HEK293 (cell line): ENCODE data around the gene FAM221A.

Source experiments
- CTCF ChIA-PET: fragments of 350-600 bp; formaldehyde crosslinking; extraction: SDS; loops from one replicate; lab custom pipeline; 2021; ENCODE audit warnings: antibody characterized with exemption; lab: Yijun Ruan, JAX
- POLR2A ChIA-PET: fragments of 300-600 bp; formaldehyde crosslinking; extraction: SDS; loops from one replicate; lab custom pipeline; 2020; ENCODE audit warnings: antibody characterized with exemption, inconsistent platforms; lab: Yijun Ruan, JAX
- H3K27ac ChIP-seq: fragments of 200-500 bp; sonication (Bioruptor generic); 2 replicates; pipeline ENCODE4 v1.5.1; 2014; ENCODE audit warnings: low read depth, low read length, control low read depth, inconsistent platforms; ENCODE audit errors: extremely low read depth
- H3K36me3 ChIP-seq, 2 experiments: fragments of 200-500 bp in 1 of 2; sonication (Bioruptor generic) in 1 of 2; 1 replicate in 1 of 2; 2 replicates in 1 of 2; pipeline ENCODE4 v1.5.1; 2014 to 2017; ENCODE audit warnings: inconsistent platforms in 2 of 2, low read length in 2 of 2; ENCODE audit not compliant: control insufficient read depth in 2 of 2, insufficient read depth in 1 of 2
- H3K4me1 ChIP-seq: fragments of 200-500 bp; sonication (Bioruptor generic); 2 replicates; pipeline ENCODE4 v1.5.1; 2014; ENCODE audit warnings: mild to moderate bottlenecking, low read length, inconsistent platforms; ENCODE audit not compliant: control insufficient read depth, insufficient read depth
- H3K4me3 ChIP-seq: 2 replicates; pipeline ENCODE4 v1.5.1; 2011; ENCODE audit warnings: low read depth, mild to moderate bottlenecking, control low read depth, low read length, moderate library complexity
- H3K9me3 ChIP-seq: fragments of 200-500 bp; sonication (Bioruptor generic); 2 replicates; pipeline ENCODE4 v1.5.1; 2014; ENCODE audit warnings: low read depth, low read length, inconsistent platforms; ENCODE audit not compliant: control insufficient read depth, insufficient read depth
- PATZ1 ChIP-seq: fragments of 450-650 bp; formaldehyde crosslinking; IDR thresholded peaks from 2 replicates; pipeline ENCODE4 v1.5.1; 2016; ENCODE audit warnings: missing biosample characterization, missing genetic modification characterization
- SETDB1 ChIP-seq: IDR thresholded peaks from one replicate; pipeline ENCODE4 v1.6.1; 2017; ENCODE audit warnings: mild to moderate bottlenecking, low read length, moderate library complexity, mixed read lengths; ENCODE audit not compliant: insufficient read length
- TSHZ1 ChIP-seq: fragments of 450-650 bp; formaldehyde crosslinking; IDR thresholded peaks from 2 replicates; pipeline ENCODE4 v1.5.1; 2016; ENCODE audit warnings: missing biosample characterization, missing genetic modification characterization, borderline replicate concordance
- ZBTB11 ChIP-seq: fragments of 450-650 bp; formaldehyde crosslinking; conservative IDR thresholded peaks from 2 replicates; pipeline ENCODE4 v1.5.1; 2016; ENCODE audit warnings: low read depth, missing biosample characterization, missing genetic modification characterization
- ZBTB21 ChIP-seq: fragments of 450-650 bp; formaldehyde crosslinking; IDR thresholded peaks from 2 replicates; pipeline ENCODE4 v1.5.1; 2017; ENCODE audit warnings: missing biosample characterization, missing genetic modification characterization
- ZBTB49 ChIP-seq: fragments of 450-650 bp; formaldehyde crosslinking; IDR thresholded peaks from 2 replicates; pipeline ENCODE4 v1.5.1; 2016; ENCODE audit warnings: missing biosample characterization, missing genetic modification characterization, low read depth
- ZFP69B ChIP-seq: fragments of 450-650 bp; formaldehyde crosslinking; IDR thresholded peaks from 2 replicates; pipeline ENCODE4 v1.5.1; 2016; ENCODE audit warnings: missing biosample characterization, missing genetic modification characterization
- ZNF214 ChIP-seq: fragments of 450-650 bp; formaldehyde crosslinking; IDR thresholded peaks from 2 replicates; pipeline ENCODE4 v1.5.1; 2017; ENCODE audit warnings: missing biosample characterization, mild to moderate bottlenecking, missing genetic modification characterization, borderline replicate concordance
- ZNF248 ChIP-seq: fragments of 450-650 bp; formaldehyde crosslinking; IDR thresholded peaks from 2 replicates; pipeline ENCODE4 v1.5.1; 2017; ENCODE audit warnings: missing biosample characterization, missing genetic modification characterization
- ZNF274 ChIP-seq, 2 experiments: fragments of 200-500 bp in 1 of 2; fragments of 450-650 bp in 1 of 2; sonication (Bioruptor generic) in 1 of 2; formaldehyde crosslinking in 1 of 2; IDR thresholded peaks; 2 replicates each; pipeline versions ENCODE4 v1.5.1 to v1.6.1; 2014 to 2016; ENCODE audit warnings: borderline replicate concordance in 1 of 2, inconsistent platforms in 1 of 2, low read length in 1 of 2, missing biosample characterization in 1 of 2, missing genetic modification characterization in 1 of 2
- ZNF37A ChIP-seq: fragments of 450-650 bp; IDR thresholded peaks from 2 replicates; pipeline ENCODE4 v1.5.1; 2018; ENCODE audit warnings: missing biosample characterization, missing genetic modification characterization
- ZNF48 ChIP-seq: fragments of 450-650 bp; formaldehyde crosslinking; IDR thresholded peaks from 2 replicates; pipeline ENCODE4 v1.5.1; 2016; ENCODE audit warnings: missing biosample characterization, missing genetic modification characterization
- ZNF639 ChIP-seq: fragments of 450-650 bp; formaldehyde crosslinking; IDR thresholded peaks from 2 replicates; pipeline ENCODE4 v1.5.1; 2016; ENCODE audit warnings: missing biosample characterization, missing genetic modification characterization
- ZNF791 ChIP-seq: fragments of 450-650 bp; formaldehyde crosslinking; IDR thresholded peaks from 2 replicates; pipeline ENCODE4 v1.5.1; 2016; ENCODE audit warnings: missing biosample characterization, missing genetic modification characterization
- ZNF830 ChIP-seq: fragments of 450-650 bp; IDR thresholded peaks from 2 replicates; pipeline ENCODE4 v1.5.0; 2018; ENCODE audit warnings: missing biosample characterization, missing genetic modification characterization, low read depth, mild to moderate bottlenecking, moderate library complexity
- ZSCAN5A ChIP-seq: fragments of 450-650 bp; formaldehyde crosslinking; IDR thresholded peaks from 2 replicates; pipeline ENCODE4 v1.5.1; 2016; ENCODE audit warnings: missing biosample characterization, missing genetic modification characterization

The FAM221A gene

GRCh38 chr7:23713285-23714149 lies 33.5 kb downstream of the FAM221A start (continued):
- TF ChIP-seq ZBTB49 (tag by site-specific recombination): no peak
- no peak for TF ChIP-seq ZNF274 (IDR thresholded peaks at IDR 0.05; ENCODE audit: low read length)
- TF ChIP-seq ZNF274 (tag by site-specific recombination; IDR thresholded peaks at IDR 0.05; ENCODE audit: borderline replicate concordance): no peak
- no peak for TF ChIP-seq PATZ1 (tag by site-specific recombination)
- no peak for TF ChIP-seq SETDB1
- no peak for TF ChIP-seq ZNF48 (tag by site-specific recombination)
- TF ChIP-seq ZNF37A (tag by site-specific recombination): no peak

GRCh38 chr7:23714150-23714464 lies 34.1 kb downstream of the FAM221A start:
- POLR2A ChIA-PET: interaction anchor here (0.6 to 1.5 kb wide), 3 partner anchors 143 to 409 kb away, joined by 3 read pairs; no protein-coding TSS in a partner anchor
- no peak for TF ChIP-seq ZNF830 (tag by site-specific recombination)
- TF ChIP-seq ZNF214 (tag by site-specific recombination): no peak
- TF ChIP-seq TSHZ1 (tag by site-specific recombination): no peak
- TF ChIP-seq ZNF791 (tag by site-specific recombination): no peak
- no peak for TF ChIP-seq ZBTB21 (tag by site-specific recombination)
- TF ChIP-seq, all 188 proteins: peak for 0
- CTCF ChIA-PET: interaction anchor here (0.7 to 6.8 kb wide), 10 partner anchors 16 to 452 kb away, joined by 3 to 67 read pairs (median 6); no protein-coding TSS in a partner anchor

GRCh38 chr7:23714579-23714978 lies 34.6 kb downstream of the FAM221A start:
- ChIA-PET CTCF (interaction anchor here (0.7 to 2.9 kb wide), 6 partner anchors 19 to 453 kb away, joined by 3 to 18 read pairs (median 5); no protein-coding TSS in a partner anchor), POLR2A (interaction anchor here (1.3 kb wide), 1 partner anchor 184 kb away, joined by 3 read pairs; no protein-coding TSS in a partner anchor)
- Histone ChIP-seq H3K4me3 (no peak overlapping the region), H3K27ac (no peak overlapping the region), H3K36me3 (no peaks in the 10 kb centered on the region), H3K4me1 (no peaks in the 10 kb centered on the region), H3K9me3 (no peaks in the 10 kb centered on the region)
- TF ChIP-seq ZSCAN5A (tag by site-specific recombination) (no peak), ZFP69B (no peak), ZNF639 (tag by site-specific recombination) (no peak), ZBTB11 (tag by site-specific recombination) (no peak), ZNF248 (no peak)

More at GRCh38 chr7:23714150-23714464, 34.1 kb downstream of the FAM221A start:
- Histone ChIP-seq H3K4me3 (no peak overlapping the region), H3K27ac (no peak overlapping the region), H3K4me1 (no peaks in the 10 kb centered on the region), H3K36me3 (no peaks in the 10 kb centered on the region), H3K9me3 (no peaks in the 10 kb centered on the region)
